H9 (cell line): ENCODE data around the gene SIX3. TPM values are rescaled to one million over a fixed set of nuclear protein-coding genes. Genes with fewer than 3 reads are reported as not detected.
A peak's percentile ranks its signal among the peaks of the same experiment; 100 is the strongest.

Source experiments
- DNase-seq: peaks from one replicate; pipeline ENCODE4 v3.0.0-alpha.2; 2017
- H2AFZ ChIP-seq: one replicate; pipeline ENCODE4 v1.6.1; 2013; ENCODE audit warnings: mild to moderate bottlenecking, low read length, control low read depth, moderate library complexity
- H2AK5ac ChIP-seq: 2 replicates; pipeline ENCODE4 v1.6.1; 2013; ENCODE audit warnings: low read length, control low read depth, mixed read lengths; ENCODE audit not compliant: insufficient read length
- H2BK120ac ChIP-seq: one replicate; pipeline ENCODE4 v1.6.1; 2013; ENCODE audit warnings: low read depth, mild to moderate bottlenecking, low read length, control low read depth, inconsistent platforms; ENCODE audit not compliant: poor library complexity, severe bottlenecking
- H2BK12ac ChIP-seq: 2 replicates; pipeline ENCODE4 v1.6.1; 2013; ENCODE audit warnings: low read length, control low read depth, mixed read lengths, low read depth; ENCODE audit not compliant: insufficient read length
- H2BK15ac ChIP-seq: 2 replicates; pipeline ENCODE4 v1.6.1; 2013; ENCODE audit warnings: low read depth, low read length, control low read depth
- H2BK20ac ChIP-seq: one replicate; pipeline ENCODE4 v1.6.1; 2013; ENCODE audit warnings: low read depth, mild to moderate bottlenecking, low read length, control low read depth, inconsistent platforms; ENCODE audit not compliant: poor library complexity, severe bottlenecking
- H2BK5ac ChIP-seq: 2 replicates; pipeline ENCODE4 v1.6.1; 2013; ENCODE audit warnings: low read length, control low read depth, mixed read lengths; ENCODE audit not compliant: insufficient read length
- H3K14ac ChIP-seq: 2 replicates; pipeline ENCODE4 v1.6.1; 2013; ENCODE audit warnings: low read length, control low read depth; ENCODE audit not compliant: insufficient read depth
- H3K18ac ChIP-seq: 2 replicates; pipeline ENCODE4 v1.6.1; 2013; ENCODE audit warnings: low read depth, mild to moderate bottlenecking, mixed read lengths, low read length, control low read depth; ENCODE audit not compliant: insufficient read length
- H3K23ac ChIP-seq: 2 replicates; pipeline ENCODE4 v1.6.1; 2013; ENCODE audit warnings: low read length, control low read depth, mixed read lengths, low read depth; ENCODE audit not compliant: insufficient read length
- H3K23me2 ChIP-seq: 2 replicates; pipeline ENCODE4 v1.6.1; 2013; ENCODE audit warnings: low read depth, mild to moderate bottlenecking, mixed read lengths, low read length, control low read depth; ENCODE audit not compliant: insufficient read length, poor library complexity, severe bottlenecking
- H3K27ac ChIP-seq: 2 replicates; pipeline ENCODE4 v1.5.1; 2013; ENCODE audit warnings: low read length, control low read depth, mixed read lengths, low read depth; ENCODE audit not compliant: insufficient read length
- H3K27me3 ChIP-seq: 2 replicates; pipeline ENCODE4 v1.6.1; 2013; ENCODE audit warnings: low read length, control low read depth, inconsistent platforms; ENCODE audit not compliant: insufficient read depth
- H3K4ac ChIP-seq: 2 replicates; pipeline ENCODE4 v1.6.1; 2013; ENCODE audit warnings: low read depth, mild to moderate bottlenecking, control low read depth, inconsistent platforms, low read length, moderate library complexity
- H3K4me1 ChIP-seq: 2 replicates; pipeline ENCODE4 v1.6.1; 2013; ENCODE audit warnings: low read length, control low read depth, inconsistent platforms; ENCODE audit not compliant: insufficient read depth
- H3K4me2 ChIP-seq: 2 replicates; pipeline ENCODE4 v1.6.1; 2013; ENCODE audit warnings: low read length, control low read depth, mixed read lengths; ENCODE audit not compliant: insufficient read length, insufficient read depth
- H3K56ac ChIP-seq: 2 replicates; pipeline ENCODE4 v1.6.1; 2013; ENCODE audit warnings: low read depth, mild to moderate bottlenecking, mixed read lengths, low read length, control low read depth; ENCODE audit not compliant: insufficient read length
- H3K79me1 ChIP-seq: 2 replicates; pipeline ENCODE4 v1.6.1; 2013; ENCODE audit warnings: low read depth, mild to moderate bottlenecking, moderate library complexity, low read length, control low read depth, inconsistent platforms; ENCODE audit not compliant: insufficient read depth, poor library complexity, severe bottlenecking
- H3K79me2 ChIP-seq: 2 replicates; pipeline ENCODE4 v1.6.1; 2013; ENCODE audit warnings: low read length, control low read depth, inconsistent platforms; ENCODE audit not compliant: insufficient read depth
- H3K9ac ChIP-seq: 2 replicates; pipeline ENCODE4 v1.6.1; 2013; ENCODE audit warnings: low read length, control low read depth, mixed read lengths; ENCODE audit not compliant: insufficient read length; ENCODE audit errors: extremely low read depth
- H3K9me3 ChIP-seq: one replicate; pipeline ENCODE4 v1.6.1; 2013; ENCODE audit warnings: low read depth, low read length, inconsistent platforms; ENCODE audit not compliant: control insufficient read depth
- H3T11ph ChIP-seq: one replicate; pipeline ENCODE4 v1.6.1; 2013; ENCODE audit warnings: mild to moderate bottlenecking, low read length, control low read depth, inconsistent platforms
- H4K20me1 ChIP-seq: one replicate; pipeline ENCODE4 v1.6.1; 2013; ENCODE audit not compliant: control insufficient read depth, insufficient read length, insufficient read depth
- H4K5ac ChIP-seq: 2 replicates; pipeline ENCODE4 v1.6.1; 2013; ENCODE audit warnings: low read depth, mild to moderate bottlenecking, mixed read lengths, low read length, control low read depth; ENCODE audit not compliant: insufficient read length
- H4K8ac ChIP-seq: replicated peaks from 2 replicates; pipeline ENCODE4 v1.6.1; 2013; ENCODE audit warnings: low read length, control low read depth, mixed read lengths, low read depth; ENCODE audit not compliant: insufficient read length
- H4K91ac ChIP-seq: 2 replicates; pipeline ENCODE4 v1.6.1; 2013; ENCODE audit warnings: low read depth, mild to moderate bottlenecking, moderate library complexity, mixed read lengths, low read length, control low read depth; ENCODE audit not compliant: insufficient read length
- H3K27ac Mint-ChIP-seq, 3 experiments: 2 replicates in 2 of 3; 3 replicates in 1 of 3; pipeline ENCODE4 v1.8.0; 2020 to 2021; ENCODE audit warnings: mixed read lengths in 3 of 3, mild to moderate bottlenecking in 1 of 3, moderate library complexity in 1 of 3
- H3K27me3 Mint-ChIP-seq: 2 replicates; pipeline ENCODE4 v1.8.0; 2021; ENCODE audit warnings: low read depth, mild to moderate bottlenecking, moderate library complexity, mixed read lengths
- H3K36me3 Mint-ChIP-seq, 3 experiments: 2 replicates in 2 of 3; 3 replicates in 1 of 3; pipeline ENCODE4 v1.8.0; 2020 to 2021; ENCODE audit warnings: low read depth in 3 of 3, mixed read lengths in 3 of 3; ENCODE audit not compliant: insufficient read depth in 1 of 3
- H3K4me1 Mint-ChIP-seq, 2 experiments: 2 replicates each; pipeline ENCODE4 v1.8.0; 2020; ENCODE audit warnings: mixed read lengths in 2 of 2
- H3K4me3 Mint-ChIP-seq, 2 experiments: 2 replicates in 1 of 2; 3 replicates in 1 of 2; pipeline ENCODE4 v1.8.0; 2020 to 2021; ENCODE audit warnings: mild to moderate bottlenecking in 2 of 2, mixed read lengths in 2 of 2, moderate library complexity in 1 of 2
- H3K9me3 Mint-ChIP-seq, 2 experiments: 2 replicates in 1 of 2; 3 replicates in 1 of 2; pipeline ENCODE4 v1.8.0; 2020; ENCODE audit warnings: mild to moderate bottlenecking in 2 of 2, mixed read lengths in 2 of 2, moderate library complexity in 1 of 2
- whole genome bisulfite sequencing: extraction: QIAGEN DNeasy Blood & Tissue Kit; methylation state at CpG from one replicate; pipeline ENCODE4 v1.1.7; 2013; ENCODE audit warnings: missing lambda C conversion rate, low lambda C conversion rate, mixed read lengths; ENCODE audit not compliant: insufficient read length; ENCODE audit errors: extremely low coverage; 5-methylcytosine and 5-hydroxymethylcytosine counted together
- total RNA-seq: library from RNA; stranded (reverse); gene quantifications from 2 replicates; pipeline ENCODE4 v1.2.1, GENCODE V29; 2021
- TF ChIP-seq, protein P1 (sequence below): fragments of 200-600 bp; sonication (generic); conservative IDR thresholded peaks from 3 replicates; pipeline ENCODE4 v1.8.0; 2021; ENCODE audit warnings: antibody characterized with exemption, mild to moderate bottlenecking

Gene SIX3
- total RNA-seq, 1 experiment from 2014 or later = 0.55 TPM

GRCh38 chr2:44938287-44939105 lies 3.0 kb upstream of the SIX3 start:
- H3K36me3 Mint-ChIP-seq = no peaks in the 10 kb centered on the region
- no CpG with 5 or more reads among the region's 62 CpGs for WGBS
- Histone ChIP-seq H4K8ac (no peak overlapping the region), H4K5ac (no peak overlapping the region), H3K9me3 (no peaks in the 10 kb centered on the region), H3K14ac (no peak overlapping the region; the same call in 1 of the 2 replicates), H3K56ac (no peak overlapping the region), H2AK5ac (no peak overlapping the region), H2BK120ac (no peak overlapping the region), H3K27ac (no peak overlapping the region), H3K79me1 (no peaks in the 10 kb centered on the region), H3K27me3 (peaks cover 85% of the 10 kb centered on the region), H2BK12ac (no peak overlapping the region), H2BK15ac (no peak overlapping the region), H2AFZ (no peak overlapping the region), H4K91ac (no peak overlapping the region), H2BK20ac (no peak overlapping the region), H3K4me1 (peaks cover 6% of the 10 kb centered on the region), H2BK5ac (no peak overlapping the region), H3T11ph (no peak overlapping the region), H3K23me2 (peaks cover 29% of the 10 kb centered on the region), H3K4me2 (peak overlapping the region; percentile 55), H4K20me1 (peaks cover 6% of the 10 kb centered on the region), H3K23ac (no peak overlapping the region), H3K79me2 (no peaks in the 10 kb centered on the region), H3K4ac (no peak overlapping the region), H3K9ac (no peak overlapping the region), H3K18ac (no peak overlapping the region)
- H3K27me3 Mint-ChIP-seq = peaks cover 99% of the 10 kb centered on the region
- peak overlapping the region; percentile 55 to 78 for H3K4me3 Mint-ChIP-seq
- no peak overlapping the region for H3K27ac Mint-ChIP-seq
- DNase-seq = peak; percentile 73
- no peaks in the 10 kb centered on the region; a peak in 1 of 5 replicates for H3K9me3 Mint-ChIP-seq
- H3K4me1 Mint-ChIP-seq = peaks cover 50 to 66% of the 10 kb centered on the region in 2 experiments
- TF ChIP-seq, protein P1, sequence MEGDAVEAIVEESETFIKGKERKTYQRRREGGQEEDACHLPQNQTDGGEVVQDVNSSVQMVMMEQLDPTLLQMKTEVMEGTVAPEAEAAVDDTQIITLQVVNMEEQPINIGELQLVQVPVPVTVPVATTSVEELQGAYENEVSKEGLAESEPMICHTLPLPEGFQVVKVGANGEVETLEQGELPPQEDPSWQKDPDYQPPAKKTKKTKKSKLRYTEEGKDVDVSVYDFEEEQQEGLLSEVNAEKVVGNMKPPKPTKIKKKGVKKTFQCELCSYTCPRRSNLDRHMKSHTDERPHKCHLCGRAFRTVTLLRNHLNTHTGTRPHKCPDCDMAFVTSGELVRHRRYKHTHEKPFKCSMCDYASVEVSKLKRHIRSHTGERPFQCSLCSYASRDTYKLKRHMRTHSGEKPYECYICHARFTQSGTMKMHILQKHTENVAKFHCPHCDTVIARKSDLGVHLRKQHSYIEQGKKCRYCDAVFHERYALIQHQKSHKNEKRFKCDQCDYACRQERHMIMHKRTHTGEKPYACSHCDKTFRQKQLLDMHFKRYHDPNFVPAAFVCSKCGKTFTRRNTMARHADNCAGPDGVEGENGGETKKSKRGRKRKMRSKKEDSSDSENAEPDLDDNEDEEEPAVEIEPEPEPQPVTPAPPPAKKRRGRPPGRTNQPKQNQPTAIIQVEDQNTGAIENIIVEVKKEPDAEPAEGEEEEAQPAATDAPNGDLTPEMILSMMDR = no peak
